Rectal smooth muscle tissue (tissue), 1 donor: ENCODE measurements around the gene C11orf71.

Experiments
- H3K27ac ChIP-seq: one replicate; pipeline ENCODE4 v1.7.0; 2013; ENCODE audit warnings: low read depth, low read length, inconsistent platforms
- H3K27me3 ChIP-seq: one replicate; pipeline ENCODE4 v1.7.0; 2013; ENCODE audit warnings: low read length; ENCODE audit not compliant: control insufficient read depth, insufficient read depth
- H3K36me3 ChIP-seq: one replicate; pipeline ENCODE4 v1.7.0; 2013; ENCODE audit warnings: low read length; ENCODE audit not compliant: control insufficient read depth, insufficient read depth
- H3K4me1 ChIP-seq: one replicate; pipeline ENCODE4 v1.7.0; 2013; ENCODE audit warnings: low read length; ENCODE audit not compliant: control insufficient read depth, insufficient read depth
- H3K4me3 ChIP-seq: one replicate; pipeline ENCODE4 v1.7.0; 2013; ENCODE audit warnings: low read length
- H3K9ac ChIP-seq: one replicate; pipeline ENCODE4 v1.7.0; 2013; ENCODE audit warnings: low read length

C11orf71 gene

GRCh38 chr11:114395736-114396135 is 4.6 kb downstream of the C11orf71 start:
- no peaks in the 10 kb centered on the region for H3K27me3 ChIP-seq
- H3K36me3 ChIP-seq = no peaks in the 10 kb centered on the region
- peaks cover 4% of the 10 kb centered on the region for H3K4me1 ChIP-seq
- no peak overlapping the region for H3K4me3 ChIP-seq
- no peak overlapping the region for H3K27ac ChIP-seq
- no peak overlapping the region for H3K9ac ChIP-seq

- H3K4me1 ChIP-seq = no peaks in the 10 kb centered on the region
- H3K9ac ChIP-seq = no peak overlapping the region
- no peaks in the 10 kb centered on the region for H3K36me3 ChIP-seq
- no peak overlapping the region for H3K4me3 ChIP-seq
- no peak overlapping the region for H3K27ac ChIP-seq
- no peaks in the 10 kb centered on the region for H3K27me3 ChIP-seq
These were observed 7.3 kb downstream of the C11orf71 start for GRCh38 chr11:114392735-114393667.

- H3K9ac ChIP-seq = no peak overlapping the region
- H3K36me3 ChIP-seq = no peaks in the 10 kb centered on the region
- no peak overlapping the region for H3K27ac ChIP-seq
- H3K27me3 ChIP-seq = no peaks in the 10 kb centered on the region
- no peaks in the 10 kb centered on the region for H3K4me1 ChIP-seq
- H3K4me3 ChIP-seq = no peak overlapping the region
These were observed 13.8 kb downstream of the C11orf71 start for GRCh38 chr11:114386545-114386944.

GRCh38 chr11:114386131-114386530 is 14.2 kb downstream of the C11orf71 start:
- Histone ChIP-seq H3K27ac (no peak overlapping the region), H3K4me1 (no peaks in the 10 kb centered on the region), H3K27me3 (no peaks in the 10 kb centered on the region), H3K9ac (no peak overlapping the region), H3K4me3 (no peak overlapping the region), H3K36me3 (no peaks in the 10 kb centered on the region)

GRCh38 chr11:114384487-114384886 is 15.8 kb downstream of the C11orf71 start:
- H3K9ac ChIP-seq = no peak overlapping the region
- no peaks in the 10 kb centered on the region for H3K4me1 ChIP-seq
- no peak overlapping the region for H3K27ac ChIP-seq
- no peaks in the 10 kb centered on the region for H3K36me3 ChIP-seq
- H3K4me3 ChIP-seq = no peak overlapping the region
- H3K27me3 ChIP-seq = no peaks in the 10 kb centered on the region

- Histone ChIP-seq H3K9ac (no peak overlapping the region), H3K4me1 (no peaks in the 10 kb centered on the region)
These were observed 17.8 kb downstream of the C11orf71 start for GRCh38 chr11:114382509-114382908.

GRCh38 chr11:114379394-114380069 is 20.8 kb downstream of the C11orf71 start:
- no peak overlapping the region for H3K9ac ChIP-seq
- H3K27me3 ChIP-seq = no peaks in the 10 kb centered on the region
- H3K4me3 ChIP-seq = no peak overlapping the region
- H3K4me1 ChIP-seq = no peaks in the 10 kb centered on the region
- H3K27ac ChIP-seq = no peak overlapping the region
- H3K36me3 ChIP-seq = no peaks in the 10 kb centered on the region

More at GRCh38 chr11:114382509-114382908, 17.8 kb downstream of the C11orf71 start:
- no peak overlapping the region for H3K4me3 ChIP-seq
- no peaks in the 10 kb centered on the region for H3K27me3 ChIP-seq
- H3K27ac ChIP-seq = no peak overlapping the region
- no peaks in the 10 kb centered on the region for H3K36me3 ChIP-seq

GRCh38 chr11:114377612-114378267 is 22.6 kb downstream of the C11orf71 start:
- H3K4me1 ChIP-seq = no peaks in the 10 kb centered on the region
- H3K27ac ChIP-seq = no peak overlapping the region
- no peak overlapping the region for H3K4me3 ChIP-seq
- H3K27me3 ChIP-seq = no peaks in the 10 kb centered on the region
- no peak overlapping the region for H3K9ac ChIP-seq
- no peaks in the 10 kb centered on the region for H3K36me3 ChIP-seq

- no peaks in the 10 kb centered on the region for H3K36me3 ChIP-seq
- H3K27me3 ChIP-seq = no peaks in the 10 kb centered on the region
- H3K4me1 ChIP-seq = no peaks in the 10 kb centered on the region
- H3K9ac ChIP-seq = no peak overlapping the region
- H3K27ac ChIP-seq = no peak overlapping the region
- no peak overlapping the region for H3K4me3 ChIP-seq
These were observed 25.3 kb downstream of the C11orf71 start for GRCh38 chr11:114375052-114375451.

GRCh38 chr11:114368918-114369680 is 31.2 kb downstream of the C11orf71 start:
- H3K4me3 ChIP-seq = no peak overlapping the region
- no peaks in the 10 kb centered on the region for H3K36me3 ChIP-seq
- H3K27ac ChIP-seq = no peak overlapping the region
- no peaks in the 10 kb centered on the region for H3K4me1 ChIP-seq
- no peak overlapping the region for H3K9ac ChIP-seq
- H3K27me3 ChIP-seq = no peaks in the 10 kb centered on the region

GRCh38 chr11:114367244-114367957 is 32.9 kb downstream of the C11orf71 start:
- Histone ChIP-seq H3K27ac (no peak overlapping the region), H3K9ac (no peak overlapping the region), H3K27me3 (no peaks in the 10 kb centered on the region), H3K4me3 (no peak overlapping the region), H3K36me3 (no peaks in the 10 kb centered on the region), H3K4me1 (no peaks in the 10 kb centered on the region)
